Measurements from ENCODE around the gene TMSB10.
A peak's percentile ranks its signal among the peaks of the same experiment; 100 is the strongest.
"Not testable (repeated sequence)": the region's sequence is repeated elsewhere in the genome, so short reads cannot be mapped to it uniquely, and the experiment has no call there.

Gene TMSB10

GRCh38 chr2:84914334-84914733 lies 8.9 kb downstream of the TMSB10 start:
- no peaks in the 10 kb centered on the region for H3K27me3 ChIP-seq
- TF ChIP-seq CTCF (IDR thresholded peaks at IDR 0.05): no peak
- no peak for DNase-seq
- no peaks in the 10 kb centered on the region for H3K4me1 ChIP-seq
- H3K36me3 ChIP-seq: peaks cover 0 to 2% (median 0%) of the 10 kb centered on the region in 3 donors
- no peaks in the 10 kb centered on the region for H3K9me3 ChIP-seq
- intact Hi-C loops (cut with DNase I; ENCODE audit: low total_unique reads): no loop called here
- no peak overlapping the region for H3K27ac ChIP-seq
- H3K4me3 ChIP-seq: no peak overlapping the region

- H3K27me3 ChIP-seq; H3K27ac ChIP-seq; H3K36me3 ChIP-seq; intact Hi-C loops (cut with DNase I; ENCODE audit: low total_unique reads); H3K9me3 ChIP-seq; H3K4me3 ChIP-seq; DNase-seq: not testable (repeated sequence)
- peaks cover 0 to 10% (median 2%) of the 10 kb centered on the region in 4 donors for H3K4me1 ChIP-seq
These were observed 10.2 kb downstream of the TMSB10 start for GRCh38 chr2:84915675-84916074.

- H3K9me3 ChIP-seq; H3K27ac ChIP-seq; H3K27me3 ChIP-seq; H3K4me3 ChIP-seq; DNase-seq; H3K36me3 ChIP-seq; intact Hi-C loops (cut with DNase I; ENCODE audit: low total_unique reads): not testable (repeated sequence)
- H3K4me1 ChIP-seq: peaks cover 0 to 10% (median 2%) of the 10 kb centered on the region in 4 donors
These were observed 12.4 kb downstream of the TMSB10 start for GRCh38 chr2:84917821-84918220.

GRCh38 chr2:84918430-84918829 lies 13.0 kb downstream of the TMSB10 start:
- Histone ChIP-seq H3K36me3 (no peaks in the 10 kb centered on the region), H3K4me3 (no peak overlapping the region), H3K9me3 (no peaks in the 10 kb centered on the region), H3K27me3 (no peaks in the 10 kb centered on the region), H3K4me1 (peaks cover 0 to 10% (median 2%) of the 10 kb centered on the region in 4 donors), H3K27ac (no peak overlapping the region)
- intact Hi-C loops (cut with DNase I; ENCODE audit: low total_unique reads): no loop called here
- no peak for DNase-seq
- no peak for TF ChIP-seq CTCF (IDR thresholded peaks at IDR 0.05)

- Histone ChIP-seq H3K36me3 (no peaks in the 10 kb centered on the region), H3K9me3 (no peaks in the 10 kb centered on the region), H3K4me3 (no peak overlapping the region), H3K27ac (peak overlapping the region; percentile 67 to 74), H3K27me3 (no peaks in the 10 kb centered on the region), H3K4me1 (peaks cover 0 to 10% (median 2%) of the 10 kb centered on the region in 4 donors)
- intact Hi-C loops (cut with DNase I; ENCODE audit: low total_unique reads): no loop called here
- DNase-seq: peak in 1 of 2 donors; percentile 67
- TF ChIP-seq CTCF (IDR thresholded peaks at IDR 0.05): no peak
These were observed 14.6 kb downstream of the TMSB10 start for GRCh38 chr2:84919885-84920580.

- TF ChIP-seq CTCF (IDR thresholded peaks at IDR 0.05): no peak
- Histone ChIP-seq H3K36me3 (no peaks in the 10 kb centered on the region), H3K4me3 (no peak overlapping the region), H3K9me3 (no peaks in the 10 kb centered on the region), H3K27me3 (no peaks in the 10 kb centered on the region), H3K4me1 (peaks cover 0 to 33% (median 16%) of the 10 kb centered on the region in 4 donors), H3K27ac (no peak overlapping the region)
- no peak for DNase-seq
- intact Hi-C loops (cut with DNase I; ENCODE audit: low total_unique reads): no loop called here
These were observed 17.6 kb downstream of the TMSB10 start for GRCh38 chr2:84923009-84923408.
